HEK293T (cell line): Measurements from ENCODE around the gene E4F1.

Experiments
- CTCF ChIA-PET: fragments of 350-600 bp; formaldehyde crosslinking; extraction: SDS; loops from one replicate; lab custom pipeline; 2021; ENCODE audit warnings: antibody characterized with exemption, inconsistent platforms; lab: Yijun Ruan, JAX
- POLR2A ChIA-PET: fragments of 350-600 bp; formaldehyde crosslinking; extraction: SDS; loops from one replicate; lab custom pipeline; 2020; ENCODE audit warnings: antibody characterized with exemption, inconsistent platforms; lab: Yijun Ruan, JAX
- DNase-seq: peaks from one replicate; pipeline ENCODE4 v3.0.0; 2012; ENCODE audit warnings: mixed read lengths; ENCODE audit errors: extremely low spot score
- ARNT ChIP-seq: fragments of 450-650 bp; IDR thresholded peaks from 2 replicates; pipeline ENCODE4 v1.6.1; 2017; ENCODE audit warnings: mild to moderate bottlenecking
- BHLHE40 ChIP-seq: fragments of 450-650 bp; IDR thresholded peaks from 2 replicates; pipeline ENCODE4 v1.6.1; 2016; ENCODE audit warnings: mild to moderate bottlenecking, moderate library complexity, borderline replicate concordance
- CTBP1 ChIP-seq: fragments of 450-650 bp; IDR thresholded peaks from 2 replicates; pipeline ENCODE4 v1.6.1; 2016; ENCODE audit warnings: borderline replicate concordance
- ELF4 ChIP-seq: fragments of 450-650 bp; IDR thresholded peaks from 2 replicates; pipeline ENCODE4 v1.6.1; 2017; ENCODE audit warnings: antibody characterized with exemption
- FOXA1 ChIP-seq: fragments of 450-650 bp; IDR thresholded peaks from 2 replicates; pipeline ENCODE4 v1.6.1; 2016; ENCODE audit warnings: mild to moderate bottlenecking
- FOXK2 ChIP-seq: fragments of 450-650 bp; IDR thresholded peaks from 2 replicates; pipeline ENCODE4 v1.6.1; 2016; ENCODE audit warnings: mild to moderate bottlenecking
- FOXM1 ChIP-seq: fragments of 450-650 bp; IDR thresholded peaks from 2 replicates; pipeline ENCODE4 v1.6.1; 2017; ENCODE audit warnings: mild to moderate bottlenecking, borderline replicate concordance
- HDGF ChIP-seq: fragments of 450-650 bp; IDR thresholded peaks from 2 replicates; pipeline ENCODE4 v1.6.1; 2017; ENCODE audit warnings: antibody characterized with exemption, borderline replicate concordance
- L3MBTL2 ChIP-seq: fragments of 450-650 bp; conservative IDR thresholded peaks from 2 replicates; pipeline ENCODE4 v1.6.1; 2016; ENCODE audit warnings: mild to moderate bottlenecking
- LEF1 ChIP-seq: fragments of 450-650 bp; IDR thresholded peaks from 2 replicates; pipeline ENCODE4 v1.6.1; 2017; ENCODE audit warnings: mild to moderate bottlenecking, borderline replicate concordance
- NFRKB ChIP-seq: fragments of 450-650 bp; IDR thresholded peaks from 2 replicates; pipeline ENCODE4 v1.6.1; 2016; ENCODE audit warnings: mild to moderate bottlenecking, moderate library complexity
- PKNOX1 ChIP-seq: fragments of 450-650 bp; IDR thresholded peaks from 2 replicates; pipeline ENCODE4 v1.6.1; 2016
- SP1 ChIP-seq: fragments of 450-650 bp; IDR thresholded peaks from 2 replicates; pipeline ENCODE4 v1.6.1; 2017
- SUZ12 ChIP-seq: fragments of 450-650 bp; IDR thresholded peaks from 2 replicates; pipeline ENCODE4 v1.6.1; 2016; ENCODE audit warnings: mild to moderate bottlenecking
- TARDBP ChIP-seq: fragments of 450-650 bp; IDR thresholded peaks from 2 replicates; pipeline ENCODE4 v1.6.1; 2016
- ZNF384 ChIP-seq: fragments of 450-650 bp; IDR thresholded peaks from 2 replicates; pipeline ENCODE4 v1.6.1; 2016

Gene E4F1

GRCh38 chr16:2231016-2231931 lies 7.9 kb downstream of the E4F1 start:
- ChIA-PET POLR2A (interaction anchor here (0.9 to 1.4 kb wide), 2 partner anchors 16 to 266 kb away, joined by 3 to 6 read pairs; partner anchors contain the start of gene RPS2), CTCF (no interaction called here)
- no peak for DNase-seq
- no peak for TF ChIP-seq BHLHE40
- TF ChIP-seq FOXA1: no peak
- TF ChIP-seq TARDBP: no peak
- no peak for TF ChIP-seq ARNT
- no peak for TF ChIP-seq FOXK2
- TF ChIP-seq ELF4: no peak

GRCh38 chr16:2232094-2232990 lies 9.0 kb downstream of the E4F1 start:
- no peak for DNase-seq
- TF ChIP-seq TARDBP: no peak
- no peak for TF ChIP-seq FOXA1
- no peak for TF ChIP-seq SUZ12
- TF ChIP-seq L3MBTL2: no peak
- TF ChIP-seq CTBP1: no peak
- CTCF ChIA-PET: no interaction called here
- POLR2A ChIA-PET: interaction anchor here (1.4 kb wide), 1 partner anchor 267 kb away, joined by 3 read pairs; the partner anchor contains the start of gene RPS2

- ChIA-PET POLR2A (no interaction called here), CTCF (no interaction called here)
- TF ChIP-seq HDGF (no peak), CTBP1 (no peak), LEF1 (no peak), ARNT (no peak), FOXK2 (no peak)
- no peak for DNase-seq
Measured at GRCh38 chr16:2233046-2233775, 9.8 kb downstream of the E4F1 start.

GRCh38 chr16:2233872-2234812 lies 10.8 kb downstream of the E4F1 start:
- TF ChIP-seq HDGF (no peak), LEF1 (no peak), ARNT (no peak), NFRKB (no peak), CTBP1 (no peak), SUZ12 (no peak)
- CTCF ChIA-PET: no interaction called here
- no peak for DNase-seq
- POLR2A ChIA-PET: no interaction called here

- TF ChIP-seq ZNF384 (no peak), ARNT (no peak)
- no peak for DNase-seq
- POLR2A ChIA-PET: no interaction called here
- CTCF ChIA-PET: no interaction called here
Measured at GRCh38 chr16:2234813-2235170, 11.4 kb downstream of the E4F1 start.

GRCh38 chr16:2235234-2235651 lies 11.9 kb downstream of the E4F1 start:
- ChIA-PET POLR2A (no interaction called here), CTCF (no interaction called here)
- no peak for DNase-seq
- TF ChIP-seq ZNF384 (no peak), BHLHE40 (no peak)

GRCh38 chr16:2235695-2236336 lies 12.4 kb downstream of the E4F1 start:
- no peak for TF ChIP-seq PKNOX1
- no peak for TF ChIP-seq FOXM1
- no peak for TF ChIP-seq BHLHE40
- TF ChIP-seq ARNT: no peak
- TF ChIP-seq HDGF: no peak
- TF ChIP-seq TARDBP: no peak
- no peak for TF ChIP-seq LEF1
- TF ChIP-seq ZNF384: no peak
- no peak for TF ChIP-seq ELF4
- TF ChIP-seq SUZ12: no peak
- no peak for TF ChIP-seq FOXA1
- no peak for TF ChIP-seq CTBP1
- TF ChIP-seq SP1: no peak
- TF ChIP-seq FOXK2: no peak
- no peak for TF ChIP-seq L3MBTL2
- no peak for TF ChIP-seq NFRKB
- CTCF ChIA-PET: no interaction called here
- POLR2A ChIA-PET: interaction anchor here (0.6 to 1.4 kb wide), 3 partner anchors 12 to 81 kb away, joined by 3 to 4 read pairs (median 3); partner anchors contain the start of gene TRAF7
- DNase-seq: no peak
